K562 (cell line): Measurements from ENCODE around the gene LIMS2. TPM values are rescaled to one million over a fixed set of nuclear protein-coding genes. Genes with fewer than 3 reads are reported as not detected.

Source experiments
- ATF3 ChIP-seq, 2 experiments: fragments of 450-650 bp in 1 of 2; sonication (generic) in 1 of 2; formaldehyde crosslinking in 1 of 2; IDR thresholded peaks in 1 of 2; conservative IDR thresholded peaks in 1 of 2; 2 replicates each; pipeline versions ENCODE4 v1.6.1 to v1.8.1; 2016 to 2023; ENCODE audit warnings: mild to moderate bottlenecking in 2 of 2, moderate library complexity in 2 of 2, inconsistent platforms in 1 of 2, missing genetic modification reagents in 1 of 2
- CBX2 ChIP-seq: fragments of 200-600 bp; sonication (generic); IDR thresholded peaks from one replicate; pipeline ENCODE4 v1.6.1; 2012; ENCODE audit warnings: mild to moderate bottlenecking, low read length, inconsistent platforms; ENCODE audit not compliant: insufficient read depth, poor library complexity, severe bottlenecking
- CTBP1 ChIP-seq: fragments of 450-650 bp; IDR thresholded peaks from 2 replicates; pipeline ENCODE4 v1.6.1; 2016; ENCODE audit warnings: borderline replicate concordance
- JUN ChIP-seq, 2 experiments: sonication (generic) in 1 of 2; formaldehyde crosslinking in 1 of 2; IDR thresholded peaks; 2 replicates each; pipeline versions ENCODE4 v1.6.1 to v1.8.0; 2012 to 2022; ENCODE audit warnings: borderline replicate concordance in 2 of 2, mild to moderate bottlenecking in 2 of 2, improper control_type of control experiment in 1 of 2, low read depth in 1 of 2, low read length in 1 of 2, missing genetic modification reagents in 1 of 2
- NCOA6 ChIP-seq: fragments of 450-650 bp; IDR thresholded peaks from 2 replicates; pipeline ENCODE4 v1.6.1; 2017; ENCODE audit warnings: mild to moderate bottlenecking
- NR1H2 ChIP-seq: sonication (generic); formaldehyde crosslinking; IDR thresholded peaks from 2 replicates; pipeline ENCODE4 v1.4.0; 2020; ENCODE audit warnings: mild to moderate bottlenecking, missing genetic modification reagents
- PCBP2 ChIP-seq: fragments of 200-400 bp; formaldehyde crosslinking; IDR thresholded peaks from 2 replicates; pipeline ENCODE4 v1.6.1; 2018; ENCODE audit warnings: low read length, low read depth, mild to moderate bottlenecking, moderate library complexity; ENCODE audit not compliant: poor library complexity, severe bottlenecking
- SMARCA5 ChIP-seq: fragments of 450-650 bp; IDR thresholded peaks from 2 replicates; pipeline ENCODE4 v1.6.1; 2016
- SRSF7 ChIP-seq: fragments of 200-400 bp; formaldehyde crosslinking; optimal IDR thresholded peaks from 2 replicates; pipeline ENCODE3; 2017; ENCODE audit warnings: mild to moderate bottlenecking, low read depth, low read length
- STAG1 ChIP-seq: sonication (generic); formaldehyde crosslinking; IDR thresholded peaks from 2 replicates; pipeline ENCODE4 v1.5.0; 2020; ENCODE audit warnings: missing genetic modification reagents, borderline replicate concordance
- THRB ChIP-seq: fragments of 450-650 bp; formaldehyde crosslinking; conservative IDR thresholded peaks from 2 replicates; pipeline ENCODE4 v1.4.0; 2022; ENCODE audit warnings: mild to moderate bottlenecking, missing genetic modification characterization
- ZBTB7A ChIP-seq: IDR thresholded peaks from 2 replicates; pipeline ENCODE4 v1.6.1; 2011; ENCODE audit warnings: low read depth, mild to moderate bottlenecking, low read length, moderate library complexity, borderline replicate concordance; ENCODE audit not compliant: control insufficient read depth
- ZEB2 ChIP-seq: fragments of 450-650 bp; IDR thresholded peaks from 2 replicates; pipeline ENCODE4 v1.6.1; 2016
- ZNF395 ChIP-seq: fragments of 200-800 bp; sonication (Bioruptor generic); IDR thresholded peaks from 2 replicates; pipeline ENCODE4 v1.6.1; 2017; ENCODE audit warnings: missing genetic modification characterization, missing compliant biosample characterization
- polyA plus RNA-seq, 8 experiments: library from polyadenylated mRNA; depleted of rRNA in 4 of 8; stranded (reverse) in 5 of 8; unstranded in 3 of 8; fragments of >200 nt; fragmentation: Nextera tagmentation in 2 of 8; fragmentation: Illumina TruSeq in 1 of 8; extraction: Ambion mirVana in 2 of 8; extraction: Trizol in 1 of 8; gene quantifications; 2 replicates each; pipeline versions ENCODE4 v1.2.1 to v1.2.3, GENCODE V29; 2011 to 2014; ENCODE audit warnings: inconsistent platforms in 1 of 8, missing spikeins in 1 of 8
- total RNA-seq, 7 experiments: library from RNA; depleted of rRNA in 6 of 7; stranded (reverse); fragments of >200 nt in 6 of 7; fragmentation: Illumina TruSeq in 2 of 7; extraction: Trizol in 2 of 7; gene quantifications; 2 replicates each; pipeline versions ENCODE4 v1.2.1 to v1.2.3, GENCODE V29; 2011 to 2021; ENCODE audit warnings: low replicate concordance in 1 of 7
- TF ChIP-seq, protein P1 (sequence below): fragments of 450-650 bp; formaldehyde crosslinking; IDR thresholded peaks from 2 replicates; pipeline ENCODE4 v1.4.0; 2020; ENCODE audit warnings: mild to moderate bottlenecking, moderate library complexity
- TF ChIP-seq, protein P2 (sequence below): sonication (generic); formaldehyde crosslinking; IDR thresholded peaks from 2 replicates; pipeline ENCODE4 v1.8.0; 2022; ENCODE audit warnings: missing genetic modification reagents, mild to moderate bottlenecking, borderline replicate concordance
- TF ChIP-seq, protein P3 (sequence below): fragments of 450-650 bp; IDR thresholded peaks from 2 replicates; pipeline ENCODE4 v1.6.1; 2017; ENCODE audit warnings: mild to moderate bottlenecking, moderate library complexity

LIMS2 gene
- total and polyA plus RNA-seq, 9 of the 15 experiments (the other 6 are each of a cell fraction or from before 2014, with no cell fraction given), result 0.04 to 0.22 TPM; not detected in 7

- TF ChIP-seq JUN (IDR thresholded peaks at IDR 0.05; ENCODE audit: borderline replicate concordance, low read depth, low read length), result peak; percentile 80
- TF ChIP-seq JUN (CRISPR knock-in tag; IDR thresholded peaks at IDR 0.05; ENCODE audit: borderline replicate concordance), result no peak
- TF ChIP-seq ZNF395, result peak; percentile 62; the same call in 1 of the 2 replicates
- no peak for TF ChIP-seq CBX2
- no peak for TF ChIP-seq THRB (CRISPR knock-in tag)
- no peak for TF ChIP-seq NCOA6
- TF ChIP-seq SRSF7, result no peak
- TF ChIP-seq SMARCA5, result no peak
- TF ChIP-seq ZEB2, result no peak
- TF ChIP-seq CTBP1, result peak; percentile 36; the same call in 1 of the 2 replicates
- peak; percentile 54; the same call in 1 of the 2 replicates for TF ChIP-seq ZBTB7A
- TF ChIP-seq NR1H2 (CRISPR knock-in tag), result no peak
- no peak for TF ChIP-seq PCBP2
- TF ChIP-seq, protein P1, sequence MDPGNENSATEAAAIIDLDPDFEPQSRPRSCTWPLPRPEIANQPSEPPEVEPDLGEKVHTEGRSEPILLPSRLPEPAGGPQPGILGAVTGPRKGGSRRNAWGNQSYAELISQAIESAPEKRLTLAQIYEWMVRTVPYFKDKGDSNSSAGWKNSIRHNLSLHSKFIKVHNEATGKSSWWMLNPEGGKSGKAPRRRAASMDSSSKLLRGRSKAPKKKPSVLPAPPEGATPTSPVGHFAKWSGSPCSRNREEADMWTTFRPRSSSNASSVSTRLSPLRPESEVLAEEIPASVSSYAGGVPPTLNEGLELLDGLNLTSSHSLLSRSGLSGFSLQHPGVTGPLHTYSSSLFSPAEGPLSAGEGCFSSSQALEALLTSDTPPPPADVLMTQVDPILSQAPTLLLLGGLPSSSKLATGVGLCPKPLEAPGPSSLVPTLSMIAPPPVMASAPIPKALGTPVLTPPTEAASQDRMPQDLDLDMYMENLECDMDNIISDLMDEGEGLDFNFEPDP, result no peak
- TF ChIP-seq, protein P2, sequence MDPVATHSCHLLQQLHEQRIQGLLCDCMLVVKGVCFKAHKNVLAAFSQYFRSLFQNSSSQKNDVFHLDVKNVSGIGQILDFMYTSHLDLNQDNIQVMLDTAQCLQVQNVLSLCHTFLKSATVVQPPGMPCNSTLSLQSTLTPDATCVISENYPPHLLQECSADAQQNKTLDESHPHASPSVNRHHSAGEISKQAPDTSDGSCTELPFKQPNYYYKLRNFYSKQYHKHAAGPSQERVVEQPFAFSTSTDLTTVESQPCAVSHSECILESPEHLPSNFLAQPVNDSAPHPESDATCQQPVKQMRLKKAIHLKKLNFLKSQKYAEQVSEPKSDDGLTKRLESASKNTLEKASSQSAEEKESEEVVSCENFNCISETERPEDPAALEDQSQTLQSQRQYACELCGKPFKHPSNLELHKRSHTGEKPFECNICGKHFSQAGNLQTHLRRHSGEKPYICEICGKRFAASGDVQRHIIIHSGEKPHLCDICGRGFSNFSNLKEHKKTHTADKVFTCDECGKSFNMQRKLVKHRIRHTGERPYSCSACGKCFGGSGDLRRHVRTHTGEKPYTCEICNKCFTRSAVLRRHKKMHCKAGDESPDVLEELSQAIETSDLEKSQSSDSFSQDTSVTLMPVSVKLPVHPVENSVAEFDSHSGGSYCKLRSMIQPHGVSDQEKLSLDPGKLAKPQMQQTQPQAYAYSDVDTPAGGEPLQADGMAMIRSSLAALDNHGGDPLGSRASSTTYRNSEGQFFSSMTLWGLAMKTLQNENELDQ (CRISPR knock-in tag), result no peak
- TF ChIP-seq, protein P3, sequence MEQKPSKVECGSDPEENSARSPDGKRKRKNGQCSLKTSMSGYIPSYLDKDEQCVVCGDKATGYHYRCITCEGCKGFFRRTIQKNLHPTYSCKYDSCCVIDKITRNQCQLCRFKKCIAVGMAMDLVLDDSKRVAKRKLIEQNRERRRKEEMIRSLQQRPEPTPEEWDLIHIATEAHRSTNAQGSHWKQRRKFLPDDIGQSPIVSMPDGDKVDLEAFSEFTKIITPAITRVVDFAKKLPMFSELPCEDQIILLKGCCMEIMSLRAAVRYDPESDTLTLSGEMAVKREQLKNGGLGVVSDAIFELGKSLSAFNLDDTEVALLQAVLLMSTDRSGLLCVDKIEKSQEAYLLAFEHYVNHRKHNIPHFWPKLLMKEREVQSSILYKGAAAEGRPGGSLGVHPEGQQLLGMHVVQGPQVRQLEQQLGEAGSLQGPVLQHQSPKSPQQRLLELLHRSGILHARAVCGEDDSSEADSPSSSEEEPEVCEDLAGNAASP, result no peak
- peak; percentile 73 for TF ChIP-seq ATF3 (IDR thresholded peaks at IDR 0.05)
- no peak for TF ChIP-seq ATF3 (CRISPR knock-in tag; conservative IDR thresholded peaks at IDR 0.05)
- no peak for TF ChIP-seq STAG1 (CRISPR knock-in tag)
Observed at GRCh38 chr2:127637725-127638252, 37.5 kb downstream of the LIMS2 start (continued).
